Endodermal cell (in vitro differentiated cells): ENCODE results near the gene M6PR. TPM values are rescaled to one million over a fixed set of nuclear protein-coding genes. Genes with fewer than 3 reads are reported as not detected.

Source experiments
- DNase-seq: peaks from one replicate; pipeline ENCODE4 v3.0.0-alpha.2; 2017
- H3K27ac ChIP-seq: 2 replicates; pipeline ENCODE4 v1.5.1; 2013; ENCODE audit warnings: mild to moderate bottlenecking, low read depth, low read length, moderate library complexity
- H3K27me3 ChIP-seq: 2 replicates; pipeline ENCODE4 v1.6.1; 2013; ENCODE audit warnings: mild to moderate bottlenecking, low read length, moderate library complexity; ENCODE audit not compliant: insufficient read depth, control insufficient read depth, poor library complexity, severe bottlenecking
- H3K36me3 ChIP-seq: 2 replicates; pipeline ENCODE4 v1.7.0; 2013; ENCODE audit warnings: mild to moderate bottlenecking, low read length, moderate library complexity; ENCODE audit not compliant: control insufficient read depth, insufficient read depth
- H3K4me1 ChIP-seq: one replicate; pipeline ENCODE4 v1.7.0; 2013; ENCODE audit warnings: low read length; ENCODE audit not compliant: control insufficient read depth, insufficient read depth
- H3K4me3 ChIP-seq: 2 replicates; pipeline ENCODE4 v1.5.1; 2013; ENCODE audit warnings: mild to moderate bottlenecking, low read length, moderate library complexity
- H3K9ac ChIP-seq: 2 replicates; pipeline ENCODE4 v1.6.1; 2013; ENCODE audit warnings: mild to moderate bottlenecking, low read length, moderate library complexity; ENCODE audit not compliant: poor library complexity, severe bottlenecking; ENCODE audit errors: extremely low read depth
- H3K9me3 ChIP-seq: 2 replicates; pipeline ENCODE4 v1.6.1; 2013; ENCODE audit warnings: mild to moderate bottlenecking, low read length, moderate library complexity; ENCODE audit not compliant: control insufficient read depth
- H3K27ac Mint-ChIP-seq: 2 replicates; pipeline ENCODE4 v1.8.0; 2020; ENCODE audit warnings: mixed read lengths
- H3K27me3 Mint-ChIP-seq: 2 replicates; pipeline ENCODE4 v1.8.0; 2021; ENCODE audit warnings: mild to moderate bottlenecking, mixed read lengths; ENCODE audit not compliant: insufficient read depth
- H3K36me3 Mint-ChIP-seq: 2 replicates; pipeline ENCODE4 v1.8.0; 2020; ENCODE audit warnings: low read depth, mixed read lengths
- H3K4me1 Mint-ChIP-seq: 2 replicates; pipeline ENCODE4 v1.8.0; 2020; ENCODE audit warnings: mixed read lengths
- H3K4me3 Mint-ChIP-seq: 2 replicates; pipeline ENCODE4 v1.8.0; 2020; ENCODE audit warnings: mild to moderate bottlenecking, moderate library complexity, mixed read lengths
- H3K9me3 Mint-ChIP-seq: 2 replicates; pipeline ENCODE4 v1.8.0; 2020; ENCODE audit warnings: mild to moderate bottlenecking, mixed read lengths
- WGBS, 2 experiments: methylation state at CpG; one replicate each; pipeline versions ENCODE4 v1.1.5 to v1.1.7; 2013; ENCODE audit warnings: missing lambda C conversion rate in 2 of 2, mixed read lengths in 1 of 2; ENCODE audit not compliant: insufficient coverage in 1 of 2, insufficient read length in 1 of 2; 5-methylcytosine and 5-hydroxymethylcytosine counted together
- total RNA-seq, 2 donors: library from RNA; stranded (reverse); fragmentation: NEBNext Ultra II Directional in 1 of 2; extraction: Animal tissue kit (Norgen Biotek cat#: 25700) in 1 of 2; gene quantifications; 2 replicates in 1 of 2; 3 replicates in 1 of 2; pipeline ENCODE4 v1.2.1, GENCODE V29; 2021
- TF ChIP-seq, protein P1 (sequence below): fragments of 200-600 bp; sonication (generic); conservative IDR thresholded peaks from 2 replicates; pipeline ENCODE4 v1.5.0; 2021; ENCODE audit warnings: antibody characterized with exemption, mild to moderate bottlenecking

M6PR gene
- total RNA-seq, 2 donors from 2014 or later = 116 to 255 TPM

DNA sequence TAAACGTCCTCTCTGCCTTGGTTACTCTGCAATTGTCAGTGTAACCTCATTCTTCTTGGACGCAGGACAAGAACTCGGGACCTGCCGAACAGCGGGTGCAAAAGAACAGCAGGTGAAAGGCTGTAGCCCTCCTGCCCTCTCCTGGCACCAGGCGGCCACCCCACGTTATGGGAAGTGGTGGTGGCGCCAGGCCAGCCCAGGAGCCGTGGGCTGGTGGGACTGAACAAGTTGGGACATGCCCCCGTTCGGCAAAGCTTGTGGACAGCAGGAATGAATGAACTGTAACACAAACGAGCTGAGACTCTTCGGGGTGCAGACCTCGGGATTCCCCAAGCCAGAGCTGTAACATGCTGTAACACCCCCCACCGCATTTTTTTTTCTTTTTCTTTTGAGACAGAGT lies 6.6 kb upstream of the M6PR start:
- Histone ChIP-seq H3K27me3 (no peaks in the 10 kb centered on the region), H3K4me1 (no peaks in the 10 kb centered on the region), H3K27ac (no peak overlapping the region), H3K36me3 (no peaks in the 10 kb centered on the region), H3K9ac (no peak overlapping the region), H3K4me3 (no peak overlapping the region), H3K9me3 (peaks cover 16% of the 10 kb centered on the region)
- Mint-ChIP-seq H3K4me1 (no peaks in the 10 kb centered on the region), H3K4me3 (no peak overlapping the region), H3K27me3 (no peaks in the 10 kb centered on the region), H3K27ac (no peak overlapping the region), H3K9me3 (peaks cover 26% of the 10 kb centered on the region), H3K36me3 (peaks cover 18% of the 10 kb centered on the region)
- TF ChIP-seq, protein P1, sequence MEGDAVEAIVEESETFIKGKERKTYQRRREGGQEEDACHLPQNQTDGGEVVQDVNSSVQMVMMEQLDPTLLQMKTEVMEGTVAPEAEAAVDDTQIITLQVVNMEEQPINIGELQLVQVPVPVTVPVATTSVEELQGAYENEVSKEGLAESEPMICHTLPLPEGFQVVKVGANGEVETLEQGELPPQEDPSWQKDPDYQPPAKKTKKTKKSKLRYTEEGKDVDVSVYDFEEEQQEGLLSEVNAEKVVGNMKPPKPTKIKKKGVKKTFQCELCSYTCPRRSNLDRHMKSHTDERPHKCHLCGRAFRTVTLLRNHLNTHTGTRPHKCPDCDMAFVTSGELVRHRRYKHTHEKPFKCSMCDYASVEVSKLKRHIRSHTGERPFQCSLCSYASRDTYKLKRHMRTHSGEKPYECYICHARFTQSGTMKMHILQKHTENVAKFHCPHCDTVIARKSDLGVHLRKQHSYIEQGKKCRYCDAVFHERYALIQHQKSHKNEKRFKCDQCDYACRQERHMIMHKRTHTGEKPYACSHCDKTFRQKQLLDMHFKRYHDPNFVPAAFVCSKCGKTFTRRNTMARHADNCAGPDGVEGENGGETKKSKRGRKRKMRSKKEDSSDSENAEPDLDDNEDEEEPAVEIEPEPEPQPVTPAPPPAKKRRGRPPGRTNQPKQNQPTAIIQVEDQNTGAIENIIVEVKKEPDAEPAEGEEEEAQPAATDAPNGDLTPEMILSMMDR = no peak
- WGBS, 2 experiments = 93 to 95% methylated on average over 10 to 15 of the region's 15 CpGs
- no peak for DNase-seq

DNA sequence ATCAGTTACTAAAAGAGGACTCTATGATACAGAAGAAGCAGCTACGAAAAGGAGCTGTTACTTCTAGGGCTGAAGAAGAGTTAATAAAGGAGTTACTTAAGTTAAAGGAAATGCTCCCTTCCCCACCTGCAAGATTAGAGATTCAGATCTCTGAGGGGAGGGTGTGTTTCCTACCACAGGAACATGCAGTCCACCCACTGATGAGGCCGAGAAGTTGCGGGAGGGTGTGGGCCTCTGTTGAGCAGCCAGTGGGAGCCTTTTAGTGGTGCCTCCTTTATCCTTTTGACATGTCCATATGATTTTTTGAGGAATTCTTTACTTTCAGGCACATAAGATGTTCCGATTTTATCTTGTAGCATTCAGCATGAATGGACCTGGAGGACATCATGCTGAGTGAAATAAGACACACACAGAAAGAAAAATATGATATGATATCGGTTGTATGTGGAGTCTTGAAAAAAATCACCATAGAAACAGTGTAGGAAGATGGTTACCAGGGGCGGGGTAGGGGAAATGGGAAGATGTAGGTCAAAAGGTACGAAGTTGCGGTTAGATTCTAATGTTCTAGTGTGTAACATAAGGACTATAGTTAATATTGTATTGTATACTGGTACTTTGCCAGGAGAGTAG lies 4.4 kb upstream of the M6PR start:
- no peak for DNase-seq
- peaks cover 16% of the 10 kb centered on the region for H3K9me3 ChIP-seq
- Mint-ChIP-seq H3K4me3 (no peak overlapping the region), H3K27me3 (no peaks in the 10 kb centered on the region), H3K9me3 (peaks cover 26% of the 10 kb centered on the region), H3K36me3 (peaks cover 18% of the 10 kb centered on the region), H3K4me1 (peaks cover 4% of the 10 kb centered on the region), H3K27ac (no peak overlapping the region)
- H3K36me3 ChIP-seq = no peaks in the 10 kb centered on the region
- no peak overlapping the region for H3K4me3 ChIP-seq
- 94 to 100% methylated on average over 4 to 8 of the region's 8 CpGs for whole genome bisulfite sequencing, 2 experiments
- TF ChIP-seq, protein P1 = no peak
- H3K27me3 ChIP-seq = no peaks in the 10 kb centered on the region
- no peaks in the 10 kb centered on the region for H3K4me1 ChIP-seq
- H3K9ac ChIP-seq = no peak overlapping the region
- H3K27ac ChIP-seq = no peak overlapping the region

DNA sequence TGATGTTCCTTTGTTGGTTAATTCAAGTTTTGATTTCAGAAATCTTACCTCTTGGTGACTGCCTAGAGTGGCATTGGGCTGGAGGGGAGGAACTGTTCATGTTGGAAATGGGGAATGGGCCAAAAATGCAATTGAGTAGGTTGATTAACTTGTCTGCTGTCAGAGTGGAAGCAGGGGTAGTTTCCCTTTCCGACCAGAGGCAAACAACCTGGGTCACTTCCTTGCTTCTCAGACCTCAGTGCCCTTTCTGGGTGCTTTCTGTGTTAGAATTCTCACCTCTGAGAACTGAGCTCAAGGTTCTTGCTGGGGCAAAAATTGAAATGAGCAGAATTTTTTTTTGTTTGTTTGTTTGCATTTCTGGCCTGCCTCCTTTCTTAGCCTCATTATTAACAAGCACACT lies 2.3 kb upstream of the M6PR start:
- Histone ChIP-seq H3K4me1 (no peaks in the 10 kb centered on the region), H3K9ac (no peak overlapping the region), H3K9me3 (peaks cover 16% of the 10 kb centered on the region), H3K27ac (no peak overlapping the region), H3K36me3 (no peaks in the 10 kb centered on the region), H3K4me3 (no peak overlapping the region), H3K27me3 (no peaks in the 10 kb centered on the region)
- H3K9me3 Mint-ChIP-seq = peaks cover 23% of the 10 kb centered on the region
- peaks cover 18% of the 10 kb centered on the region for H3K36me3 Mint-ChIP-seq
- WGBS, 2 experiments = 84 to 100% methylated on average over 1 of the region's 1 CpG
- no peak overlapping the region for H3K4me3 Mint-ChIP-seq
- peaks cover 18% of the 10 kb centered on the region for H3K4me1 Mint-ChIP-seq
- no peak overlapping the region for H3K27ac Mint-ChIP-seq
- TF ChIP-seq, protein P1 = no peak
- DNase-seq = no peak
- H3K27me3 Mint-ChIP-seq = no peaks in the 10 kb centered on the region
